IgD-negative memory B cell (primary cell): Measurements from ENCODE around the gene COQ8B. TPM values are rescaled to one million over a fixed set of nuclear protein-coding genes. Genes with fewer than 3 reads are reported as not detected.

Experiments used
- H3K27ac Mint-ChIP-seq, 3 donors: one replicate each; pipeline ENCODE4 v1.8.0; 2020 to 2022; ENCODE audit warnings: mild to moderate bottlenecking in 3 of 3, mixed read lengths in 3 of 3, moderate library complexity in 1 of 3
- H3K27me3 Mint-ChIP-seq: one replicate; pipeline ENCODE4 v1.8.0; 2021; ENCODE audit warnings: mixed read lengths
- H3K36me3 Mint-ChIP-seq: one replicate; pipeline ENCODE4 v1.8.0; 2020; ENCODE audit warnings: mild to moderate bottlenecking, mixed read lengths
- H3K4me1 Mint-ChIP-seq, 3 donors: one replicate each; pipeline ENCODE4 v1.8.0; 2020 to 2022; ENCODE audit warnings: mixed read lengths in 3 of 3, mild to moderate bottlenecking in 1 of 3
- H3K4me3 Mint-ChIP-seq, 4 donors: one replicate each; pipeline ENCODE4 v1.8.0; 2020 to 2022; ENCODE audit warnings: mild to moderate bottlenecking in 4 of 4, mixed read lengths in 4 of 4, moderate library complexity in 3 of 4
- H3K9me3 Mint-ChIP-seq, 3 donors: one replicate each; pipeline ENCODE4 v1.8.0; 2020 to 2021; ENCODE audit warnings: mixed read lengths in 3 of 3, mild to moderate bottlenecking in 1 of 3
- polyA plus RNA-seq: library from polyadenylated mRNA; unstranded; fragments of 300-500 nt; fragmentation: Illumina TruSeq; gene quantifications from one replicate; pipeline ENCODE4 v1.2.3, GENCODE V29; 2021

Gene COQ8B
- polyA plus RNA-seq, 1 donor from 2014 or later, result 24.2 TPM

DNA sequence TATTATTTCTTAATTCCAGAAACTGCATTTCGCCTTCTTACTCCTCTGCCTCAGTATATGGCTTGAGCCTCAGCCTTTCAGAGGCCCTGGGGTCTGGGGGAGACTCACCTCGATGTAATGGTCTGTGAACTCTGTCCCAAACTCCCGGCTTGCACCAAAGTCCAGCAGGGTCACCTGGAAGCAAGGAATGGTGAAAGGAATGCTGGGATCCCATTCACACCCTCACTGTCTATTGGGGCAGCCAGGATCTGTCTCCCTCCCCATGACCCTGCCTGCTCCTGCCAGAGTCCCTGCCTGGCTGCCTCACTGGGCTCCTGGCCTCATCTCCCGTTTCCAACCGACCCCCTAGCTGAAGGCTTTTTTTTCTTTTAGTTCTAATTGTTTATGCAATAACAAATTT lies 20.8 kb downstream of the COQ8B start:
- H3K4me1 Mint-ChIP-seq, result peaks cover 0 to 2% (median 0%) of the 10 kb centered on the region in 3 donors
- no peaks in the 10 kb centered on the region for H3K36me3 Mint-ChIP-seq
- no peaks in the 10 kb centered on the region for H3K27me3 Mint-ChIP-seq
- H3K9me3 Mint-ChIP-seq, result no peaks in the 10 kb centered on the region
- no peak overlapping the region for H3K27ac Mint-ChIP-seq
- no peak overlapping the region for H3K4me3 Mint-ChIP-seq

DNA sequence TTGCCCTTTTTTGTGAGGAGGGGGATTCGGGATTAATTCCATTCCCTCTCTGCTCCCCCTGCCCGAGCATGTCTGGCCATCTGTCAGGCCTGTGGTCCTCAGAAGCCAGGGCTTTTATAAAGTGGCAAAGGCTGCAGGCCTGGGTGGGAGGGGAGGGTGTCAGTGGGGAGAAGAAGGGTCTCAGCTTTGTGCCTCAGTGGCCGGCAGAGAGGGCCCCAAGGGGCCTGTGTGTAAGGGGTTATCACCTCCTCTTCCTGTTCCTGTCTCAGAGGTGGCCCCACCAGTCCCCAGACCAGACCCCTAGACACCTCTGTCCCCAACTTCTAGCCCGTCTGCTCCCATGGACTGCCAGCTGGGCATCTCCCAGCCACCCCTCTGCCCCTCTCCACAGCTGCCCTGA lies 22.8 kb downstream of the COQ8B start:
- Mint-ChIP-seq H3K4me3 (no peak overlapping the region), H3K4me1 (peaks cover 0 to 3% (median 2%) of the 10 kb centered on the region in 3 donors), H3K27me3 (no peaks in the 10 kb centered on the region), H3K27ac (peak overlapping the region in 1 of 3 donors; percentile 33), H3K9me3 (no peaks in the 10 kb centered on the region), H3K36me3 (no peaks in the 10 kb centered on the region)

DNA sequence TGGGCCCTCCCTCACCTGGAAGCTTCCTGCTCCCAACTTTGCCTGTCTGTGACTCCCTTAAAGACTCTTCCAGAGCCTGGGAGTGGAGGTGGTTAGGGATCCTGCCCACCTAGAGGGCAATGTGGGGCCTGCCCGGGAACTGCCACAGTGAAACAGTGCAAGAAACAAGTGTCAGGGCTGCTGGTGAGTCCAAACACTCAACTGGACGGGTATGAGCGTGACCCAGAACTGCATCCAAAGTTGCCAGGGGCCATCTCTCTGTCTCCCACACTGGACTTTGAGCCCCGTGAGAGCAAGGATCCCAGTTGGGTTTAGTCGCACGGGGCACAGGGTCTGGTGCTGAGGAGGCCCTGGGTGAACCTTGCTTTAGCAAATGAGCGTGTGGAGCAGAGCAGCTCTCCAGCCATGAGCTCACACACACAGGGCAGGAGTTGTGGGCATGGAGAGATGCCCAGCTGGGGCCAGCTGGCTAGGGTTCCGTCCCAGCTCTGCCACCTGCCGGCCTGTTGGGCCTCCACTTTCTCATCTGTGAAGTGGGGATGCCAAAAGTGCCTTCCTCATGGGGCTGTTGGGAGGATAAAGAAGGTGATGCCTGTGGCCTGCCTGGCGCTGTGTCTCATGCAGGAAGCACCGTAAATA lies 23.4 kb downstream of the COQ8B start:
- peaks cover 0 to 3% (median 2%) of the 10 kb centered on the region in 3 donors for H3K4me1 Mint-ChIP-seq
- no peaks in the 10 kb centered on the region for H3K36me3 Mint-ChIP-seq
- no peaks in the 10 kb centered on the region for H3K9me3 Mint-ChIP-seq
- H3K27me3 Mint-ChIP-seq, result no peaks in the 10 kb centered on the region
- H3K27ac Mint-ChIP-seq, result peak overlapping the region in 2 of 3 donors; percentile 7 to 57
- no peak overlapping the region for H3K4me3 Mint-ChIP-seq

DNA sequence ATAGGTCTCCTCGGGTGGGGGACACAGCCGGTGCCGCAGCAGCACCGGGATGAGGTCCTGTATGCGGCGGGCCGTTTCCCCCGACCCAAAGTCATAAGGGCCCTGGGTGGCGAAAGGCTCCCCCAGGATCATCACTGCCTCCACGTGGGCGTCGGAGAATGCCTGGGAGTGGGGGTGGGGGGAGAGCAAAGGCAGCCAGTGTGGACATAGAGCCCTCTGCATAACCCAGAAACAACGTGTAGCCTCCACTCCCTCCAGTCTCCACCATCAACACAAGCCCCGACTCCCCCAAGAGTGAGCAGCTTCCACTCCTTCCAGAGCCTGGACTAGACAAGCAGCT lies 24.5 kb downstream of the COQ8B start:
- H3K9me3 Mint-ChIP-seq, result no peaks in the 10 kb centered on the region
- peak overlapping the region in 2 of 3 donors; percentile 15 to 31 for H3K27ac Mint-ChIP-seq
- H3K4me3 Mint-ChIP-seq, result no peak overlapping the region
- H3K27me3 Mint-ChIP-seq, result no peaks in the 10 kb centered on the region
- peaks cover 0 to 3% (median 2%) of the 10 kb centered on the region in 3 donors for H3K4me1 Mint-ChIP-seq
- no peaks in the 10 kb centered on the region for H3K36me3 Mint-ChIP-seq

DNA sequence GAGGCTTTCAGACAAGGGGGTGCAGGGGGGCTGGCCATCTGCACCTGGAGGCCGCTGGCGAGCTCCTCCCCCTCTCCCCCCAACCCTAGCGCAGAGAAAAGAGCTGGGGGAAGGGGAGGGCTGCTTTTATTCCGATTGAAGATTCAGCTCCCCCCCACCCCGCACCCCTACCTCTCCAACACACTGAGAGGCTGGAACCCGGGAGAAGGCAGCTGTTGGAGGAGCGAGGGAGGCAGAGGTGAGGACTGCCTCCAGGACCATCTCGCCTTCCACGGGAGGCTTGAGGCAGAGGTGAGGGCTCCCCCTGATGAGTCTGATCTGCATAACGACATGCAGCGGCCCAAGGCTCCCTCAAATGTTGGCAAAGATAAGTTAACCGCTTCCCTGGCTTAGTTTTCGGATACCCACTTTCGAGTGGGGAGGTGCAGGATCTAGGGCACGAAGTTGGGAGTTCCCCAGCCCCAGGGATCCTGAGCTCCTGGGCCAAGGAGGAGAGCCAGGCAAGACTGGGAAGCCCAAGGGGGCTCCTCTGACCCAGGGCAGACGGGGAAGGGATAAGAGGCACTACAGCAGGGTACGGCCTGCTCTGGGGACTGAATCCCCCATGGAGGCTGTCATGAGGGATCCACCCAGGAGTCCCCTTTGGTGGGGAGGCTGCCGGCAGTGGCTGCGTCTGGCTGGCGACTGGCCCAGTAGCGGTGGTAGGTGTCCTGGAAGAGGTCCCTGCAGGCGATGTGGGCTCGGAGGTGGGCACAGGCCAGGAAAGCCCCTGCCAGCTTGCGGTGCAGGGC lies 25.1 kb downstream of the COQ8B start:
- H3K4me1 Mint-ChIP-seq, result peaks cover 0 to 3% (median 2%) of the 10 kb centered on the region in 3 donors
- peak overlapping the region in 2 of 4 donors; percentile 84 to 98 for H3K4me3 Mint-ChIP-seq
- H3K9me3 Mint-ChIP-seq, result no peaks in the 10 kb centered on the region
- H3K27ac Mint-ChIP-seq, result no peak overlapping the region
- no peaks in the 10 kb centered on the region for H3K27me3 Mint-ChIP-seq
- H3K36me3 Mint-ChIP-seq, result no peaks in the 10 kb centered on the region

DNA sequence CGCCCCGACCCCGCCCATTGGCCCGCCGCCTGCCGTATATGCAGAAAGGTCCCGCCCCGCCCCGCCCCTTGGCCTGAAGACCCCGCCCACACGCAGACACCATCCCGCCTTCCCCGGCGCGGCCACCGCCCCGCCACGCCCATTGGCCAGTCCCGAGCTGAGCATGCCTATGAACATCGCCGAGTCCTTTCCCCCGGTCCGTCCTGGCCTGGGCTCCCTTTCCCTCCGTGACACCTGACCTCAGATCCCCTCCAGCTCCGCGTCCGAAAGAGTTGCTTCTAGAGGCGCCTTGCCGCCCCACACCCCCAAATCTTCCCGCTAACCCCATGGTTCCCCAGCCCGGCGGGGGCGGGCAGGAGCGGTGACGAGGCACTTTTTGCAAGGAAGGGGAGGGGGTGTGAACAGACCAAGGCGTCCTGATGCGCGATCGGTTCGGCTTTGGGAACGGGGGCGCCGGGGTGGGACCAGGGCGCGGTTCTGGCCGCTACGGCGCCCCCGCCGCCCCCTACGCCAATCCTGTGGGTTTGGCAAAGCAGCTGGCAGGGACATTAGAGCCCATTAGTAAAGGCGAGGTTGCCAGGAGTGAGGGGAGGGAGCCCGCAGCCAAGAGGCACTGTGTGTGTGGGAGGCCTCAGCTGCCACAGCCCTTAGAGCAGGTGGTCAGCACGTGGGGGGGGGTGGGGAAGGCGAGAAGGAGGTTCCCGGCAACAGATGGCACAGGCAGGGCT lies 25.8 kb downstream of the COQ8B start:
- no peaks in the 10 kb centered on the region for H3K9me3 Mint-ChIP-seq
- no peaks in the 10 kb centered on the region for H3K36me3 Mint-ChIP-seq
- peaks cover 0 to 6% (median 4%) of the 10 kb centered on the region in 3 donors for H3K4me1 Mint-ChIP-seq

DNA sequence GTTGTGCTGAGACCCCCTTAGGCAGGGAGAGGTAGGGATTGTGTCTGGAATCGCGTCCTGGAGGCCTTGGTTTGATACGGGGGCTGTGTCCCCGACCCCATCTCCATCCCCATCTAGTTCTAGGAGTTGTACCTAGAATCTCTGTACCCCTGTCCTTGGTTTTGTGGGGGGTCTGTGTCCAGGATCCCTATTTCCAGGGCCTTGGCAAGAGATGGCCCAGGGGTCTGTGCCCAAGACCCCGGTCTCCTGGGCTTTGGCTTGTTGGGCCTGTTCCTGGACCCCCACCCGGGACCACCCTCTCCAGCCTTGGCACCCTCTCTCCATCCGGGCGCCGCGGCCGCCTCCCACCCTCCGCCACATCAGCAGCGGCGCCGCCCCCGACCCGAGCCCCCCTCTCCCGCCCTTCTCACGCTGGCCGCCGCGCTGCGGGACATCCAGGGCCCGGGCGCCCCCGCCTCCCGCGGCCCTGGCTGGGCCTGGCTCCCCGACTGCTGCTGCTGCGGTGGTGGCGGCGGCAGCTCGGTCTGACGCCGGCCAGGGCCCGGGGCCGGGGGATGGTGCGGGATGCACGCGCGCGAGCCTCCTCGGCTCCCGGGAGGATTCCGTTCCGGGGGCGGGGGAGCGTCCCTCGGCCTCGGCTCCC lies 26.5 kb downstream of the COQ8B start, which contains the start of gene NUMBL:
Gene NUMBL (minus strand): TSS at position 602 of the 643 bp plus-strand sequence. CDS start 168 bp downstream, at position 434.
- Mint-ChIP-seq H3K27me3 (no peaks in the 10 kb centered on the region), H3K4me3 (peak within 1 kb of the TSS; percentile 73 to 98 (median 94)), H3K4me1 (peaks cover 0 to 6% (median 4%) of the 10 kb centered on the region in 3 donors), H3K36me3 (no peaks in the 10 kb centered on the region), H3K27ac (peak within 1 kb of the TSS in 2 of 3 donors; percentile 46 to 90), H3K9me3 (no peaks in the 10 kb centered on the region)

More for the DNA sequence above, 25.8 kb downstream of the COQ8B start:
- Mint-ChIP-seq H3K4me3 (peak overlapping the region; percentile 73 to 98 (median 94)), H3K27ac (peak overlapping the region in 2 of 3 donors; percentile 46 to 90), H3K27me3 (no peaks in the 10 kb centered on the region)

DNA sequence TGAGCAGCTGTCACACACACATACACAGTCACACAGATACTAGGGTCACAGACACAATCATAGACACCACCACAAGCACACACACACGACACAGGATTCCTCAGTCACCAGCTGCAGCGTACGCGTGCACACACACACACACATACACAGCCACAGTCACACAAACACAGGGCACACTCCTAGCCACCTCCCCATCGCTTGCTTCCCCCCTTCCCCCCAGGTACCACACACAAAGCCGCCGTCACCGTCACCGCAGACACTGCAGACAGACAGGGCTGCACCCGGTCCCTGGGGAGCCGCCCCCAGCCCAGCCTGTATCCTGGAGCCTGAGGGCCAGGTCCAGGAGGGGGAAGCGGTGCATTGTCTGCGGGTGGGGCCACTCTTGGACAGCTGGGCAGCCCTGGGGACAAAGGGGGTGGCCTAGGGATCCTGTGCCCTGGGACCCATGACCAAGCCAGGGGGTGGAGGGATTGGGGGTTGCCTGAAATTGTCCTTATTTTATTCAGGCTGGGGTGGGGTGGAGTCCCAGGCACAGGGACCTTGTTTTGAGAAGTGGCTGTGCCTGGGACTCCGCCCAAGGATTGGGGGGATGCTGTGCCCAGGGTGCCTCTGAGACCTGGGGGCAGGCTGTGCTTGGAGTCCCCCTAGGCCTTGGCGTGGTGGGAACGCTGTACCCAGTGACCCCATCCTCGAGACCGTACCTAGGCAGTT lies 27.2 kb downstream of the COQ8B start:
- Mint-ChIP-seq H3K36me3 (no peaks in the 10 kb centered on the region), H3K9me3 (no peaks in the 10 kb centered on the region), H3K27ac (no peak overlapping the region), H3K4me3 (peak overlapping the region in 2 of 4 donors; percentile 14 to 66), H3K27me3 (no peaks in the 10 kb centered on the region), H3K4me1 (peaks cover 0 to 6% (median 4%) of the 10 kb centered on the region in 3 donors)

DNA sequence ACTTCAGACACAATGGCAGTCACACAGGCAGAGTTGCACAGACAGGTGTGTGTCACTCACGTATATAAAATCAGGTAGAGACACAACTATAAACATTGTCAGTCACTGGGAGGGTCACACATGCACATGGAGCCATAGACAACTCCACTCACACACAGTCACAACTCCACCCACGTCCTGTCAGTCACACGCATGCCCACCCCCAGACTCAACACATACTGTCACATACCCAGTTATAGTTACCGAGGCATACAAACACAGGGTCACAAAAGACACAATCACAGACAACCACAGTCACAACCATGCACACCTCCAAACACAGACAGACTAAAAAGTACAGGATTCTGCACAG lies 27.7 kb downstream of the COQ8B start:
- H3K4me3 Mint-ChIP-seq, result no peak overlapping the region
- no peaks in the 10 kb centered on the region for H3K27me3 Mint-ChIP-seq
- no peaks in the 10 kb centered on the region for H3K9me3 Mint-ChIP-seq
- H3K27ac Mint-ChIP-seq, result no peak overlapping the region
- peaks cover 0 to 6% (median 4%) of the 10 kb centered on the region in 3 donors for H3K4me1 Mint-ChIP-seq
- no peaks in the 10 kb centered on the region for H3K36me3 Mint-ChIP-seq

DNA sequence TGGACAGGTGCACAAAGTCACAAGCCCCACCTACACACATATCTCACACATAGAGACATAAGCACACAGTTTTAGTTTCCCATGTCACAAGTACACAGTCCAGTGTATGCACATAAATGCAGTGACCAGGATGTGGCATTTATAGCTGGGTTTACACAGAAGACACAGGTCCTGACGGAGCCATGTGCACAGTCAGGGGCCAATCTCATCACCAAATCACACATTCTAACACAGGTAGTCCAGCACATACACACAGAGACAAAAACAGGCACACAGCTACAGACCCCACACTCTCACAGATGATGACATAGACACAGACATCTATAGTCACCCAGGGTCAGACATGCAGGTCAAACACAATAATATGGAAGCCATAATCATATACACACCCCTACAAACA lies 28.4 kb downstream of the COQ8B start:
- H3K9me3 Mint-ChIP-seq, result no peaks in the 10 kb centered on the region
- H3K4me3 Mint-ChIP-seq, result no peak overlapping the region
- no peaks in the 10 kb centered on the region for H3K36me3 Mint-ChIP-seq
- H3K4me1 Mint-ChIP-seq, result peaks cover 0 to 6% (median 5%) of the 10 kb centered on the region in 3 donors
- no peak overlapping the region for H3K27ac Mint-ChIP-seq
- H3K27me3 Mint-ChIP-seq, result no peaks in the 10 kb centered on the region

DNA sequence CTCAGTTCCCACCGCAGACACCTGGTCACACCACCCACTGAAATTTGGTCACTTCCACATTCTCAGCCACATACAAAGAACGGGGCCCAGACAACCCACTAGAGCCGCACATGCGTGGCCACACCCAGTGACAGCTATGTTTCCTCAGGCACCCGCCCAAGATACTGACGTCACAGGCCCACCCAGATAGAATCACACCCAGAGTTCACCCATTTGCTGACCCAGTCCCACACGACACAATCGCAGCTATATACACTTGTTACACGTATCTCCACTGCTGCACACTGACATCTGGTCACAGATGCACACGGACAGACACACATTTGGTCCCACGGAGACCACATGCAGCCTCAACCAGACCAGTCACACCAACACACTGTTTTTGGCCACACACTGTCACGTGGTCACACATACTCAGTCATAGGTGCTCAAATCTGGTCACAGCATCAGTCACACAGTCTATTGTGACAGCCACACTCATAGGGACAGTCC lies 29.1 kb downstream of the COQ8B start:
- no peak overlapping the region for H3K27ac Mint-ChIP-seq
- peaks cover 2% of the 10 kb centered on the region for H3K36me3 Mint-ChIP-seq
- H3K4me1 Mint-ChIP-seq, result peaks cover 0 to 6% (median 6%) of the 10 kb centered on the region in 3 donors
- H3K4me3 Mint-ChIP-seq, result no peak overlapping the region
- no peaks in the 10 kb centered on the region for H3K27me3 Mint-ChIP-seq
- H3K9me3 Mint-ChIP-seq, result no peaks in the 10 kb centered on the region

DNA sequence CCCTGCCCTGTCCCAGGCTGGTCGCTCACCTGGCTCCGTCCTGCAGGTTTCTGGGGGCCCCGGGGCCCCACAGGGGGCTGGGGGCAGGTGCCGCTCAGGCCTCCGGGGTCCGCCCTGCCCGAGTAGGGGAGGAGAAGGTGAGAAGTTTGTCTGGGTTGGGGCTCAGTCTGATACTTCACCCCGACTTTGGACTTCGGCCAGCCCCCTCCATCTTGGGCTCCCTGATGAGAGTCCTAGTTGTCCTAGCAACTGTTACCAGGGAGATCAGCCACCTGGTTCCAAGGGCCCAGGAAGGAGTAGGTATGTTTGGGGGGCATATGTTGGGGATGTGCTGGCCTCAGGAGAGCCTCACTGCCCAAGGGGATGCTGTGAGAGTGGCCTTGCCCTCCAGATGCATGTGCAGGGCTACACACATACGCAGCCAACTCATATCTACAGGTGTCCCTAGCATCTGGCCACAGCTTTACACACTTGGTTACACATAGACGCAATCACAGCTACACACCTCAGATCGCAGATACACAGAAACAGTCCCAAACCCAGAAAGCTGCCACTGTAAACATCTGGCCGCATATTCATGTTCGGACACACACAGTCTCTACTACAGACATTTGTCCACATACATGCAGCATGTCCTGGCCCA lies 29.7 kb downstream of the COQ8B start:
- Mint-ChIP-seq H3K36me3 (peaks cover 2% of the 10 kb centered on the region), H3K27me3 (no peaks in the 10 kb centered on the region), H3K4me3 (no peak overlapping the region), H3K4me1 (peaks cover 0 to 6% (median 6%) of the 10 kb centered on the region in 3 donors), H3K9me3 (no peaks in the 10 kb centered on the region), H3K27ac (no peak overlapping the region)

DNA sequence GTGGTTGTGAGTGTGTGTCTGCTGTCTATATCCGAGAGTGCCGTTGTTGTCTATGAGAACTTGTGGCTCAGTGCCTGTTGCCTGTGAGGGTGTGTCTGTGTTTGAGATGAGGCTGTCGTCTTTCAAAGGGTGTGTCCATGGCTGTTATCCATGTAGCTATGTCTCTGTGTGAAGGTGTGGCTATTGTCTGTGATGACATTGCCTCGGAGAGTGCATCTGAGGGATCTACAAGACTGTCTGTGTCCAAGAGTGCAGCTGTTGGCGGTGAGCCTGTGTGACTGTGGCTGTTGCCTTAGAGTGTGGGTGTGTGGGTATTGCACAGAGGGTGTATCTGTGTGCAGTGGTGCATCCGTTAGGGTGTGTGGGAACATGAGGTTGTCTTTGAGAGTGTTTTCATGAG lies 31.1 kb downstream of the COQ8B start:
- H3K4me3 Mint-ChIP-seq, result peak overlapping the region in 1 of 4 donors; percentile 5
- H3K27ac Mint-ChIP-seq, result peak overlapping the region in 2 of 3 donors; percentile 33 to 40
- no peaks in the 10 kb centered on the region for H3K27me3 Mint-ChIP-seq
- peaks cover 2% of the 10 kb centered on the region for H3K36me3 Mint-ChIP-seq
- H3K4me1 Mint-ChIP-seq, result peaks cover 0 to 4% (median 3%) of the 10 kb centered on the region in 3 donors
- H3K9me3 Mint-ChIP-seq, result no peaks in the 10 kb centered on the region
